Kidney epithelial cell (primary cell): ENCODE data around the gene PARPBP. TPM values are rescaled to one million over a fixed set of nuclear protein-coding genes. Genes with fewer than 3 reads are reported as not detected.

Experiments used
- DNase-seq: peaks from one replicate; pipeline ENCODE4 v3.0.0-alpha.2; 2010; ENCODE audit warnings: low read depth
- H3K27me3 ChIP-seq: 2 replicates; pipeline ENCODE4 v1.6.0; 2011; ENCODE audit warnings: low read length; ENCODE audit not compliant: control insufficient read depth, insufficient read depth
- H3K36me3 ChIP-seq: 2 replicates; pipeline ENCODE4 v1.5.1; 2011; ENCODE audit warnings: low read length; ENCODE audit not compliant: control insufficient read depth, insufficient read depth
- H3K4me3 ChIP-seq: 2 replicates; pipeline ENCODE4 v1.5.1; 2011; ENCODE audit warnings: low read depth, mild to moderate bottlenecking, control low read depth, low read length
- CTCF ChIP-seq: IDR thresholded peaks from 2 replicates; pipeline ENCODE4 v1.5.1; 2011; ENCODE audit warnings: mild to moderate bottlenecking, moderate library complexity, low read length, control low read depth, inconsistent platforms; ENCODE audit not compliant: insufficient read depth, poor library complexity, severe bottlenecking
- total RNA-seq: library from RNA; depleted of rRNA; stranded (reverse); fragments of >200 nt; gene quantifications from 2 replicates; pipeline ENCODE4 v1.2.3, GENCODE V29; 2015

PARPBP gene
- total RNA-seq, 1 donor from 2014 or later: 5.6 TPM

GRCh38 chr12:102204025-102204424 lies 84.0 kb downstream of the PARPBP start:
- H3K27me3 ChIP-seq: no peaks in the 10 kb centered on the region
- no peak for TF ChIP-seq CTCF
- H3K4me3 ChIP-seq: no peak overlapping the region
- H3K36me3 ChIP-seq: no peaks in the 10 kb centered on the region
- DNase-seq: no peak

- DNase-seq: no peak
Measured at GRCh38 chr12:102215992-102216691, 96.2 kb downstream of the PARPBP start.

GRCh38 chr12:102220736-102221135 lies 100.8 kb downstream of the PARPBP start:
- Histone ChIP-seq H3K4me3 (no peak overlapping the region), H3K36me3 (no peaks in the 10 kb centered on the region), H3K27me3 (no peaks in the 10 kb centered on the region)
- DNase-seq: no peak
- TF ChIP-seq CTCF: no peak

More at GRCh38 chr12:102215992-102216691, 96.2 kb downstream of the PARPBP start:
- H3K36me3 ChIP-seq: no peaks in the 10 kb centered on the region
- TF ChIP-seq CTCF: no peak
- H3K27me3 ChIP-seq: no peaks in the 10 kb centered on the region
- no peak overlapping the region for H3K4me3 ChIP-seq

DNA sequence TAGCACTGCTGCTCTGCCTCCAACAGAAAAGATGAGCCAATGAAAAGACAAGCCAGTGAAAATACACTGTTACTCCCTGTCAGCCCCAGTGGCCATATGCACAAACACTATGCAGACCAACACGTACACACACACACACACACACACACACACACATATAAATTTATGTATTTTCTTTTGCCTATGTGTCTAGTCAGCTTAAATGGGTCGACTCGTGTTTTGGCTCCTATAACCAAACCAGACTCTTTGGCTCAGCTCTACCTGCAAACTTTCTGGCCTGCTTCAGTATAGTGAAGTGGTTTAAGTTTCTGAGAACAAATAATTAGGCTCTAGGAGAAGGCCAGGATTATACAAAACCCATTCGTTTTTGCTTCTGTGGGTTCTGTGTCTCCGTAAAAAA lies 108.0 kb downstream of the PARPBP start:
- no peak for TF ChIP-seq CTCF
- no peak for DNase-seq
- no peak overlapping the region for H3K4me3 ChIP-seq
- no peaks in the 10 kb centered on the region for H3K36me3 ChIP-seq
- H3K27me3 ChIP-seq: no peaks in the 10 kb centered on the region

DNA sequence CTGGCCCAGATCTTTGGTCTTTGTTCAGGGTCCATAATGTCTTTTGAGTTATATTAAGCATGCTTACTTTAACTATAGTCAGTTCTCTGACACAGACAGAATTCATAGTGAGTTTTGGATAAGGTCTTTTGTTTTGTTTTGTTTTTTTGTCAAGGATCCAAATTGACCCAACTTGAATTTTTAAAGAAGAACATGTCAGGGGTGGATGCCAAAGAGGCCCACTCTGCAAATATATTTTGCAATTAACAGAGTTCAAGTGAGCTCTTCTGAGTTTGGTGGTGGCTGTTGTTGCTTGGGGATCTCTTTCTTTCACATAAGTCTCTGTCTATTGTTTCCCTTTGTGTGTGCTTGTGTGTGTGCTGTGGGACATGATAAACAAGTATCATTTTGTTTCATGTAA lies 112.1 kb downstream of the PARPBP start:
- no peak for TF ChIP-seq CTCF
- DNase-seq: no peak
- no peaks in the 10 kb centered on the region for H3K27me3 ChIP-seq
- H3K4me3 ChIP-seq: no peak overlapping the region
- no peaks in the 10 kb centered on the region for H3K36me3 ChIP-seq

GRCh38 chr12:102232446-102232845 lies 112.5 kb downstream of the PARPBP start:
- no peak for DNase-seq
- no peak for TF ChIP-seq CTCF
- H3K27me3 ChIP-seq: no peaks in the 10 kb centered on the region
- H3K36me3 ChIP-seq: no peaks in the 10 kb centered on the region
- no peak overlapping the region for H3K4me3 ChIP-seq
